ENCODE measurements around the gene C18orf32. TPM values are rescaled to one million over a fixed set of nuclear protein-coding genes. Genes with fewer than 3 reads are reported as not detected.

C18orf32 gene
- polyA plus RNA-seq, 1 experiment = 47.6 TPM

GRCh38 chr18:49441338-49441938, 45.6 kb downstream of the C18orf32 start:
- ChIA-PET CTCF (no interaction called here), POLR2A (no interaction called here)
- DNase-seq (ENCODE audit: low read depth, low spot score) = no peak

GRCh38 chr18:49435170-49435569, 51.9 kb downstream of the C18orf32 start:
- no peaks in the 10 kb centered on the region for H3K9me3 ChIP-seq (ENCODE audit: control insufficient read depth, insufficient read depth, low read length)
- no peak overlapping the region for H3K4me3 ChIP-seq (ENCODE audit: low read depth, low read length)
- no peak for TF ChIP-seq CTCF (IDR thresholded peaks at IDR 0.05; ENCODE audit: low read depth, low read length)
- POLR2A ChIA-PET = no interaction called here
- no peak overlapping the region for H3K27ac ChIP-seq (ENCODE audit: low read depth, low read length)
- CTCF ChIA-PET = interaction anchor here (0.7 kb wide), 1 partner anchor 34 kb away, joined by 5 read pairs; no protein-coding TSS in a partner anchor
- DNase-seq (ENCODE audit: low read depth, low spot score) = no peak
- H3K27me3 ChIP-seq (ENCODE audit: control insufficient read depth, insufficient read depth, low read length) = no peaks in the 10 kb centered on the region

More at GRCh38 chr18:49441338-49441938, 45.6 kb downstream of the C18orf32 start:
- no peak overlapping the region for H3K27ac ChIP-seq (ENCODE audit: low read depth, low read length)
- no peak overlapping the region for H3K4me3 ChIP-seq (ENCODE audit: low read depth, low read length)
- no peak for TF ChIP-seq CTCF (IDR thresholded peaks at IDR 0.05; ENCODE audit: low read depth, low read length)
- H3K27me3 ChIP-seq (ENCODE audit: control insufficient read depth, insufficient read depth, low read length) = no peaks in the 10 kb centered on the region
- H3K9me3 ChIP-seq (ENCODE audit: control insufficient read depth, insufficient read depth, low read length) = no peaks in the 10 kb centered on the region

- POLR2A ChIA-PET = no interaction called here
- no peaks in the 10 kb centered on the region for H3K27me3 ChIP-seq (ENCODE audit: control insufficient read depth, insufficient read depth, low read length)
- no peak for TF ChIP-seq CTCF (IDR thresholded peaks at IDR 0.05; ENCODE audit: low read depth, low read length)
- H3K9me3 ChIP-seq (ENCODE audit: control insufficient read depth, insufficient read depth, low read length) = no peaks in the 10 kb centered on the region
- no peak overlapping the region for H3K27ac ChIP-seq (ENCODE audit: low read depth, low read length)
- H3K4me3 ChIP-seq (ENCODE audit: low read depth, low read length) = no peak overlapping the region
- CTCF ChIA-PET = interaction anchor here (0.6 to 0.9 kb wide), 4 partner anchors 20 to 921 kb away, joined by 3 to 5 read pairs (median 4); no protein-coding TSS in a partner anchor
- DNase-seq (ENCODE audit: low read depth, low spot score) = no peak
These were observed 54.4 kb downstream of the C18orf32 start for GRCh38 chr18:49432602-49433001.

- no peaks in the 10 kb centered on the region for H3K27me3 ChIP-seq (ENCODE audit: control insufficient read depth, insufficient read depth, low read length)
- H3K4me3 ChIP-seq (ENCODE audit: low read depth, low read length) = no peak overlapping the region
- CTCF ChIA-PET = interaction anchor here (0.5 to 0.7 kb wide), 3 partner anchors 16 to 753 kb away, joined by 3 to 4 read pairs (median 3); no protein-coding TSS in a partner anchor
- DNase-seq (ENCODE audit: low read depth, low spot score) = no peak
- POLR2A ChIA-PET = no interaction called here
- TF ChIP-seq CTCF (IDR thresholded peaks at IDR 0.05; ENCODE audit: low read depth, low read length) = no peak
- H3K9me3 ChIP-seq (ENCODE audit: control insufficient read depth, insufficient read depth, low read length) = no peaks in the 10 kb centered on the region
- no peak overlapping the region for H3K27ac ChIP-seq (ENCODE audit: low read depth, low read length)
These were observed 55.7 kb downstream of the C18orf32 start for GRCh38 chr18:49431165-49431962.

Small RNAs within 50 kb of the gene (small RNA-seq; reads per million reads assigned to genes)
- gene SNORD58A (ENCODE audit: insufficient read length, low read depth) = not detected
- not detected for gene SNORD58C (ENCODE audit: insufficient read length, low read depth)

Other genes with a start within 250 kb of the C18orf32 start
- 70.7 and 80.6 TPM in 2 replicates for gene DYM, start 26.6 kb downstream of the C18orf32 start, polyA plus RNA-seq (2011; rRNA removed)
- gene RPL17, start 5.2 kb upstream of the C18orf32 start, polyA plus RNA-seq (2011; rRNA removed) = 5,423 and 5,450 TPM in 2 replicates
- 0.11 and 0.19 TPM in 2 replicates for gene LIPG, start 74.8 kb upstream of the C18orf32 start, polyA plus RNA-seq (2011; rRNA removed)

Measured in AG04450 (cell line).